Erythroblast (primary cell): Measurements from ENCODE around the gene SERAC1.
A peak's percentile ranks its signal among the peaks of the same experiment; 100 is the strongest.

ENCODE experiments used
- DNase-seq, 2 experiments: peaks; one replicate each; lab custom pipeline; 2025; lab: John Stamatoyannopoulos, UW
- GATA1 ChIP-seq: IDR thresholded peaks from 2 replicates; pipeline ENCODE4 v1.6.1; 2011; ENCODE audit warnings: low read depth, mild to moderate bottlenecking, control low read depth, low read length, moderate library complexity
- POLR2A ChIP-seq: IDR thresholded peaks from 2 replicates; pipeline ENCODE4 v1.6.1; 2011; ENCODE audit warnings: mild to moderate bottlenecking, low read length

SERAC1 gene

DNA sequence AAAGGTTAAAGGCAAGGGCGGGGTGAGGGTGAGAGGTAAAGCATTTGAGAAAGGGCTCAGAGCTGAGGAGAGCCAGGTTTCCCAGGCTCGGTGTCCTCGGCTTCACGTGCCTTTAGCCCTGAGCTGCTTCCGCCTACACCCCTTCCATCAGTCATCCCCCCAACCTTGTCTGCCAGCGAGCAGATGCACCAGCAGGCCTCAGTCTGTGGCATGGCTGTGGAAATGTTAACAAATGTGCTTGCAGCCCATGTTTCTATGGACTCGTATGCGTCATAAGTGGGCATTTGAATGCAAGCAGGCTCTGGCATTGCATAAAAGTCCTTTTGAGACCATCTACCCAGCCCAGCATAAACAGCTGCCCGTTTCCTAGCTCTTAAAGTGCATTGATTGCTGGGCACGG lies 97.5 kb downstream of the SERAC1 start:
- TF ChIP-seq GATA1: no peak
- TF ChIP-seq POLR2A: no peak
- DNase-seq: no peak

DNA sequence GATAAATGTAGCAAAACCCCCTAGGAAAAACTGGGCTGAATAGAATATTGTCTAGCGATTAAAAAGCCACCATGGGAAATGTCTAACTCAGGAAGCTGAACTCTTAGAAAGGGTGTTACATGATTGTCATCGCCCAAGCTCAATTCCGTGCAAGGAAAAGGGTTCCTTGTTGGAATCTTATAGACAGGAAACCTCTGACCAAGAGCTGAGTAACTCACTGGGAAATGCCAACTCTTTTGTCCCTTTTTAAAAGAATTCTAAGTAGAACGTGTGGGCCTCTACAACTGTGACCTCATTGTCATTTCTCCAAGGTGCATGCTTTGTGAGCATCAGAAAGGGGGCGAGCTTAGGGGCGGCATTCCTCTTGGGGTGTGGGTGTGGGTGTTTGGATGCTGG lies 98.3 kb downstream of the SERAC1 start:
- no peak for DNase-seq
- no peak for TF ChIP-seq GATA1

DNA sequence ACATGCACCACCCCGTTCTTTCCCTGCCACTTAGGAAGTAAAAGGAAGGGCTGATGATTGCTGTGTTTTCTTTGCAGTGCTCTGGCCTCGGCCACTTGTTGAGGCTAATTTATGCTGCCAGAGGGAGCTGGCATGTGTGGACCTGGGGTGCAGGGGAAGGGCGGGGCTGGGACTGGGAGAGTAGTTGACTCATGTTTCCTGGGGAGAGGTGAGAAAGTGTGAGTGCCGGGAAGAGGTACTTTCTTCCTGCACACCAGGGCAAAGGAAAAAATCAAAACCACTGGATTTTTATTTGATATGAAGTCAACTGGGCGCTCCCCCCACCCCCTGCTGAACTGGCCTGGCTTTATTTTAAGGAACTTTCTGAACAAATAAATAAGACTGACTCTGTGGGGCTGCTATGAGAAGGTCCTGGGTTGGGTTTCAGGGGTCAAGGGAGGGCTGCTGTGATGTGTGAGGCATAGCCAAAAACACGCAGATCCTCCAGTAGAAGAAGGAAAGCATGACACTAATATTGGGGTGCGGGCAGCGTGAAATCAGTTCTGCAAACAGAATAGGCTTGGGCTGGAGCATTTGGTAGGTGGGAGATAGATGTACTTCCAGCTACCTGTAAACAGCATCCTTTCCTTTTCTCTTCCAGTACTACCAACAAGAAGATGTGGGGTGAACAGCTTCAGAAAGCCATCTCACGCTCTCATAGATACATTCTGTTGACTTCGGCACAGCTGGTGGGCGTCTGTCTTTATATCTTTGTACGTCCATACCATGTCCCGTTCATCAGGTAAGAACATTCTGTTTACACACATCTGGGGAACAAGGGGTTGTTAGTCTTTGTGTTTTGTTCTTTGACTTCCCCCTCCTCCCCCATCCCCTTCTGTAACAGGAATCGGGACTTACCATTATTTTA lies 98.9 kb downstream of the SERAC1 start:
- TF ChIP-seq GATA1 (no peak), POLR2A (no peak)
- peak in 1 of 2 experiments; percentile 18 for DNase-seq

DNA sequence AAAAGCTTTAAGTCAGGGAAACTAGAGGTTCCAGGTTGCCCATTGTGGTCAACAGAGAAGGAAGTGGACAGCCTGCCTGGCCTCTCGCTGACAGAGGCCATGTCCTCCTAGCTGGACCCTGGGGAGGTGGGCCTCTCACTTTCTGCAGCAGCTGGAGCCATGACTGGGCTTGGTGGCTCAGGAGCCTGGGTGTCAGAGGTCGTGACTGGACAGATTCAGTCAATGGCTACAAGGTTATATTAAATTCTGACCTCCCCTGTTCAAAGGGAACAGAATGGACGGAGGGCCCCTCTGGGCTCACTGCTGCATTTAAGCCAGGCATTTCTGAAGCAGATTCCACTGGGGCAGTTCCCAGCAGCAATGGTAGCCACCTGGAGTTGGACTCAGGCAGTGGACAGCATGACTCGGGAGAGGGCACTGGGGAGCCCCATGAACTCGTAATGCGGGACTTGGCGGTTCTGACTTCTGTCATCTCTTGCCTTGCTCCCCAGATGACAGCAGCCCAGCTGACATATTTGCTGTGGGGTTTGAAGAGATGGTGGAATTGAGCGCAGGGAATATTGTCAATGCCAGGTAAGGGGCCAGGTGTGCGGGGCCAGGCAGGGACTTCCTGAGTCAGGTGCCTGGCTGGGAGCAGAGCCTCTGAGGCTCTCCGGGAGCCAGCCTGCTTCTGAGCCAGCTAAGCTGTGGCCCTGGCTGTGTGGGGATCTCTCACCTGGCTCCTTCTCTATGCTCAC lies 99.7 kb downstream of the SERAC1 start:
- no peak for DNase-seq
- TF ChIP-seq POLR2A (no peak), GATA1 (no peak)

DNA sequence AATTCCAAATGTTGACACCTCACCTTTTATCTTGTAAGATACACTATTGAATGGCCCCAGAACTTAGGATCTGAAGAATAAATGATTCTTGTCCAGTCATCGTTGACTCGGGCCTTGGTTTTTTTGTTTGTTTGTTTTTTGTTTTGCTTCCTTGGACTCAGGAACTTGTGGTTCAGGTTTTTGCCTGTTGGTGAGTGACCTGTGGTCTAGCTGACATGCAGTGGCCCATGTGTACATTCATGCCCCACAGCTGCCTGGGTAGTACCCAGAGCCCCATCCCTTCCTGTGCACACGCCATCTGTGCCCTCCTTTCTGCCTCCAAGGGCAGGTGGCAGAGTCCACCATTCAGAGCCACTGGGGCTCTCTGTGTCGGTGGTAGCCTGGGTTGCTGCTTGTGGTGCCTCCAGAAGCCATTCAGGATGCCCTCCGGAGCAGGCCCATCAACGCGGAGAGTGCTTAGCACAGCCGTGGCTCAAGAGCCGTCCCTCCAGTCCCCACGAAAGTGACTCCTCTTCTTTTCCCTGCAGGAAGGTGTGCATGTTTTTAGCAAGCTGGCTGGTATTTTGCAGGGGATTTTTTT lies 100.5 kb downstream of the SERAC1 start:
- TF ChIP-seq GATA1 (no peak), POLR2A (no peak)
- DNase-seq: no peak

DNA sequence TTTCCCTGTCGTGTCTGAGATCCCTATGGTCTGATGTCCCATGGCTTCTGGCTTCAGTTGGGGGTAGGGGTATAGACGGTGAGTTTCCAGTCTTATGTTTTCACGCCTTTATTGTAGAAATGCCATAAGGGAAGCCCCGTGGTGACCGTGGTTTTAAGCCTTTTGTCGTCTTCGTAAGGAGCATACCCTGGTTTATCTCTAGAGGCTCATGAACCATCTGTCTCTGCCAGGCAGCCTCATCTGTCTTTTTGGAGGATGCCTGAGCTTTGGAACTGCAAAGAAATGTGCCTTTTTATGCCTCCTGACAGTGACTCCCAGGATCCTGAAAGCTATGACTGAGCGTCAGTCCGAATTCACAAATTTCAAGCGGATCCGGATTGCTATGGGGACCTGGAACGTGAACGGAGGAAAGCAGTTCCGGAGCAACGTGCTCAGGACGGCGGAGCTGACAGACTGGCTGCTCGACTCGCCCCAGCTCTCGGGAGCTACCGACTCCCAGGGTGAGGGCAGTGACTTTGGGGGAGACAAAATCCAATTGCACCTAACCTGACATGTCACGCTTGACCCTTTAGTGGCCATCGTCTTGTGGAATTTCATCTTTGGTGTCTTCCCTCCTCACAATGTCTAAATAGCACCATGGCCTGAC lies 101.8 kb downstream of the SERAC1 start:
- TF ChIP-seq GATA1: no peak
- no peak for TF ChIP-seq POLR2A
- no peak for DNase-seq

DNA sequence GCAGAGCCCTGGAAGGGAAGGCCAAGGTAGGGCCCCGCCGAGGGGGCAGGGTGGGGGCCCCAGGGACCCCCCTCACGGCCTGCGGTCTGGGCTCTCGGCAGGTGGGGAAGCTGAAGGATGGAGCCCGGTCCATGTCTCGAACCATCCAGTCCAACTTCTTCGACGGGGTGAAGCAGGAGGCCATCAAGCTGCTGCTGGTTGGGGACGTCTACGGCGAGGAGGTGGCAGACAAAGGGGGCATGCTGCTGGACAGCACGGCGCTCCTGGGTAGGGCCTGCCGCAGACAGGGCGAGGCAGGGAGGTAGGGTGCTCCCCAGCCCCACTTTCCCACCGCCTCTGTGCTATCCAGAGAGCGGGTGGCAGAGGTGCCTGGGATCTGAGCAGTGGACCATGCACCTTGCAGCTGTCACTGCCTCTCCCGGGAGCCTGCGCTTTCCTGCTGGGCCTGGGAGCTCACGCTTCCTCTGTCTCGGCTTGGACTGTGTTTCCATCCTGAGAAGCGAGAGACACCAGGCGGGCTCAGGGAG lies 103.3 kb downstream of the SERAC1 start:
- TF ChIP-seq POLR2A: no peak
- TF ChIP-seq GATA1: no peak
- no peak for DNase-seq

DNA sequence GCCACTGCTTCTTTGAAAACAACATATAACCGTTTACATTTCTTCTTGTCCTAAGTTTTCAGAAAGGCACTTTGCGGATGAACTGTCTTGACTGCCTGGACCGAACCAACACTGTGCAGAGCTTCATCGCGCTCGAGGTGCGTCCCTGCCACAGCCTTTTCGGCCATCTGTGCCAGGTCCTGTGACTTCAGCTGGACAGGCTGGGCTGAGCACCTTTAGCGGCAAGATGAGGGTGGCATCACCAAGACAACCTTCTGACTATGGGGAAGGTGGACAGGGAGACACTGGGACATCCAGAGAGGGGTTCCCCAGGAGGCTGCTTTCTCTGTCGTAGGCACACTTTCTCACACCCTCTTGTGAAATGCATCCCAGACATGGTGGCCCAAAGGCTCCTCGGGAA lies 104.3 kb downstream of the SERAC1 start:
- TF ChIP-seq POLR2A (no peak), GATA1 (no peak)
- no peak for DNase-seq

DNA sequence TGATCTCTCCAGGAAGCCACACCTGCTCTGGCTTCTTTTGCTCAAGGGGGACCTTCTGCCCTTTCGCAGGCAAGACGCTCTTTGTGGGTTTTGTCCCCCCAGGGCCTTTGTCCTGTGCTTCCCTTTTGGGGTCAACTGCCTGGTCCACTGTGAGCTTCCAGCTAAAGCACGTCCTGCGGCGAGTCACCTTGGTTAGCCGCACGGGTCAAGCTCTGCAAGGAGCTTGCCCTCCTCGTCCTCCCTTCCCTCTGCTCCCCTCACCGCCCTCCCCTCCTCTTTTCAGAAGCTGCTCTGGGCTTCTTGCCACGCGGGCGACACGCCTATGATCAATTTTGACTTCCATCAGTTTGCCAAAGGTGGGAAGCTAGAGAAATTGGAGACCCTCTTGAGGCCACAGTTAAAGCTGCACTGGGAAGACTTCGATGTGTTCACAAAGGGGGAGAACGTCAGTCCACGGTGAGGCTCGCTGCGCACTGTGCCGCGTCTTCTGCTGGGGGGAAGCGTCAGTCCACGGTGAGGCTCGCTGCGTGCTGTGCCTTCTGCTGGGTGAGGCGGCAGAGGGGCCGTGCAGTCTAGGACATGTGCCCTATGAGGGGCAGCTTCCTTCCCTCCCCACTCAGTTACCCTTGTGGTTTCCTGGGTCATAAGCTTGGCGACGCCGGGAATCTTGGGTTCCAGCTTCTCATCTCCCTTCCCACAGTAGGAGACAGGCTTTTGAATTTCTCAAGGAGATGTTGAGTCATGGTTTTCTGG lies 106.2 kb downstream of the SERAC1 start:
- no peak for DNase-seq
- TF ChIP-seq POLR2A: no peak
- no peak for TF ChIP-seq GATA1

DNA sequence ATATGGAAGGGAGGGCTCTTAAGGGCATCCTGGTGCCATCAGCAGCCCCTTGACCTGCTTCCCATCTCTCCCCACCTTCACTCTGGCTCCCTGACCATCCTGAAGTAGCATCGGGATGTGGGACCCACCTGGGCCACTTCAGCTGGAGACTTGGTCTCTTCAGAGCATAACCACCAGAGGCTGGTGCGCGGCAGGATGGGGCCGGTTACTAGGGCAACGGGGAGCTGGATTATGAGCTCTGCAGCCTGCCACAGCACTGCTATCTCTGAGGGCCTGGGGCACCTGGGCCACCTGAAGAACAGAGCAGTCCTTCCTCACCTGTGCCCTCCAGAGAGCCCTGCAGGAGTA lies 106.7 kb downstream of the SERAC1 start:
- DNase-seq: no peak
- TF ChIP-seq GATA1: no peak
- no peak for TF ChIP-seq POLR2A

DNA sequence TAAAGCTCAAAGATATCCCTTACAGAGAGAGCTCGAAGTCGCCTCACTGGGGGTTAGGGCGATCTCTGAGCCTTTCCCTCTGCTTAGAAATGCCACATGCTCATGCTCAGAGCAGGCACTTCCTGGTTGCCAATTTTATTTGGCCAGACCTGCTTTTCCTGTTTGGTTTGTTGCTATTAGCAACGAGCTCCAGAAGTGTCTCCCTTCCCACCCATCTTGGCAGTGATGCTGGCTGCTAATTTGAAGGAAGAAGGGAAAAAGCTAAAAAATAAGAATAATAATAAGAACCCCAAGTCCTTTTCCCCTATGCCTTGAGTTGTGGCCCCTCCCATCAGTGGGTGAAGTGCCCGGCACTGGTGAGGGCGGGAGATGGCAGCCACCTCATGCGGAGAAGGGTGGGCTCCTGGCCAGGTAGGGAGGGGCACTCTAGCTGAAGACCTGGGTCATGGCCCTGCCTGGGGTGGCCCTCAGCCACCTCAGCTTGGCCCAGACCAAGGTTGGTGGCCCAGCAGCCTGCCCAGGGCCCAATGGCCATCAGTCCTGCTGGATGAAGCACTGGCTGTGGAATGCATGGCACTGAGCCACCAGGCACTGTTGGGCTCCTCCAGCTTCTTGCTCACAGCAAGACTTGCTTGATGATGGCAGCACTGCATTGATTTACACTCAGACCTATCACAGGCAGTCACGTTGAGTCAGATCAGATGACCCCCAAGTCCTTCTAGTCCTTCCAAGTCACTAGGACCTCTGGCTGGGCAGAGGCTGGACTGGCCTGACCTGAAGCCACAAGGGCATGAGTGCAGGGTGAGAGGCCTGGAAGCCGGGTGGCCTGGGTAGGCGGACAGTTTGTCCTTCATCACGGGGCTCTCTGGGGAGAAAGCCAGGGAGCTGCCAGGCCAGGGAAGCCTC lies 107.4 kb downstream of the SERAC1 start:
- no peak for TF ChIP-seq GATA1
- no peak for TF ChIP-seq POLR2A
- no peak for DNase-seq
